Measurements from ENCODE around the gene MUCL3.

- TF ChIP-seq EZH2 (IDR thresholded peaks at IDR 0.05): no peak
- TF ChIP-seq POLR2AphosphoS5 (IDR thresholded peaks at IDR 0.05; ENCODE audit: borderline replicate concordance, low read depth, low read length): no peak
Measured at GRCh38 chr6:31002471-31002870, 61.7 kb downstream of the MUCL3 start.

Data from SK-N-MC (cell line).